Endothelial cell of umbilical vein (primary cell): ENCODE measurements around the gene MIOS. TPM values are rescaled to one million over a fixed set of nuclear protein-coding genes. Genes with fewer than 3 reads are reported as not detected.
A peak's percentile ranks its signal among the peaks of the same experiment; 100 is the strongest.

Experiments used
- BruUV-seq: library from RNA; stranded (reverse); fragments of 400-500 nt; replicated peaks from 2 replicates; lab custom pipeline; 2021; lab: Mats Ljungman, UMichigan
- CTCF ChIA-PET: fragments of 300-600, 350-600 bp; sonication (Branson Sonifier 250); formaldehyde crosslinking; loops from one replicate; lab custom pipeline; 2021; ENCODE audit warnings: antibody characterized with exemption, inconsistent platforms; lab: Charles Lee
- POLR2A ChIA-PET: fragments of 300-600, 350-600 bp; sonication (Branson Sonifier 250); formaldehyde crosslinking; loops from one replicate; lab custom pipeline; 2021; ENCODE audit warnings: antibody characterized with exemption, inconsistent platforms; lab: Charles Lee
- DNase-seq: peaks from one replicate; pipeline ENCODE4 v3.0.0-alpha.2; 2011; ENCODE audit warnings: low read depth, low spot score
- FAIRE-seq: peaks from 2 replicates; lab custom pipeline; 2011; peaks lifted over from hg19 to GRCh38; lab: Jason Lieb, UNC
- H2AFZ ChIP-seq: 2 replicates; pipeline ENCODE4 v1.6.0; 2012; ENCODE audit warnings: low read depth, low read length, control low read depth, inconsistent platforms
- H3K27ac ChIP-seq: 2 replicates; pipeline ENCODE4 v1.5.1; 2011; ENCODE audit warnings: low read depth, mild to moderate bottlenecking, control low read depth, low read length, moderate library complexity; ENCODE audit not compliant: insufficient read depth
- H3K27me3 ChIP-seq, 2 experiments: 2 replicates each; pipeline versions ENCODE4 v1.6.0 to v1.6.1; 2011; ENCODE audit warnings: low read length in 2 of 2, mixed read lengths in 1 of 2; ENCODE audit not compliant: control insufficient read depth in 2 of 2, insufficient read depth in 2 of 2
- H3K36me3 ChIP-seq, 2 experiments: 2 replicates in 1 of 2; 3 replicates in 1 of 2; pipeline ENCODE4 v1.5.1; 2011; ENCODE audit warnings: low read length in 2 of 2, mild to moderate bottlenecking in 1 of 2, moderate library complexity in 1 of 2; ENCODE audit not compliant: control insufficient read depth in 2 of 2, insufficient read depth in 2 of 2; ENCODE audit errors: extremely low read depth in 1 of 2
- H3K4me1 ChIP-seq: 3 replicates; pipeline ENCODE4 v1.5.1; 2011; ENCODE audit warnings: mild to moderate bottlenecking, low read length; ENCODE audit not compliant: control insufficient read depth, insufficient read depth; ENCODE audit errors: extremely low read depth
- H3K4me2 ChIP-seq: 2 replicates; pipeline ENCODE4 v1.6.1; 2011; ENCODE audit warnings: low read length, control low read depth, mixed read lengths; ENCODE audit not compliant: insufficient read depth
- H3K4me3 ChIP-seq, 3 experiments: fragments of 200-600 bp in 1 of 3; sonication (generic), shearing (Covaris generic) in 1 of 3; replicated peaks in 1 of 3; 2 replicates each; pipeline ENCODE4 v1.5.1; 2011 to 2016; ENCODE audit warnings: control low read depth in 3 of 3, low read length in 3 of 3, mild to moderate bottlenecking in 2 of 3, inconsistent platforms in 1 of 3, low read depth in 1 of 3, moderate library complexity in 1 of 3; ENCODE audit not compliant: insufficient read depth in 1 of 3
- H3K79me2 ChIP-seq: 2 replicates; pipeline ENCODE4 v1.6.0; 2012; ENCODE audit warnings: low read length, inconsistent platforms; ENCODE audit not compliant: control insufficient read depth, insufficient read depth
- H3K9ac ChIP-seq: replicated peaks from 2 replicates; pipeline ENCODE3; 2011; ENCODE audit warnings: low read length, control low read depth; ENCODE audit not compliant: insufficient read depth; ENCODE audit errors: extremely low read depth
- H3K9me1 ChIP-seq: replicated peaks from 3 replicates; pipeline ENCODE4 v1.6.0; 2011; ENCODE audit warnings: mild to moderate bottlenecking, low read length; ENCODE audit not compliant: control insufficient read depth, insufficient read depth; ENCODE audit errors: extremely low read depth
- H3K9me3 ChIP-seq: replicated peaks from 2 replicates; pipeline ENCODE4 v1.5.1; 2012; ENCODE audit warnings: low read length, inconsistent platforms; ENCODE audit not compliant: control insufficient read depth, insufficient read depth
- H4K20me1 ChIP-seq: replicated peaks from 2 replicates; pipeline ENCODE3; 2011; ENCODE audit warnings: mild to moderate bottlenecking, low read length; ENCODE audit not compliant: control insufficient read depth, insufficient read depth; ENCODE audit errors: extremely low read depth
- CTCF ChIP-seq, 2 donors: IDR thresholded peaks; 1 replicate in 1 of 2; 2 replicates in 1 of 2; pipeline ENCODE4 v1.5.1; 2011; ENCODE audit warnings: low read length in 2 of 2, mild to moderate bottlenecking in 2 of 2, moderate library complexity in 2 of 2, control low read depth in 1 of 2, inconsistent platforms in 1 of 2, low read depth in 1 of 2; ENCODE audit not compliant: insufficient read depth in 1 of 2; ENCODE audit errors: extremely low read depth in 1 of 2
- EZH2 ChIP-seq: IDR thresholded peaks from 2 replicates; pipeline ENCODE4 v1.6.1; 2012; ENCODE audit warnings: borderline replicate concordance, low read depth, mild to moderate bottlenecking, moderate library complexity, low read length, inconsistent platforms; ENCODE audit not compliant: severe bottlenecking
- FOS ChIP-seq: IDR thresholded peaks from 2 replicates; pipeline ENCODE4 v1.6.1; 2011; ENCODE audit warnings: mild to moderate bottlenecking, low read length, moderate library complexity, borderline replicate concordance; ENCODE audit not compliant: insufficient read depth
- GATA2 ChIP-seq: IDR thresholded peaks from 2 replicates; pipeline ENCODE4 v1.7.0; 2011; ENCODE audit warnings: low read depth, mild to moderate bottlenecking, moderate library complexity, mixed read lengths, low read length; ENCODE audit not compliant: insufficient read length, insufficient read depth
- JUN ChIP-seq: IDR thresholded peaks from 2 replicates; pipeline ENCODE4 v1.6.1; 2011; ENCODE audit warnings: borderline replicate concordance, low read depth; ENCODE audit not compliant: insufficient read length, insufficient read depth
- MAX ChIP-seq: IDR thresholded peaks from 2 replicates; pipeline ENCODE4 v1.6.1; 2011; ENCODE audit not compliant: insufficient read depth, insufficient read length
- MYC ChIP-seq: IDR thresholded peaks from one replicate; pipeline ENCODE4 v1.6.1; 2011; ENCODE audit warnings: mild to moderate bottlenecking, low read depth, low read length
- POLR2A ChIP-seq: IDR thresholded peaks from 2 replicates; pipeline ENCODE4 v1.6.1; 2012; ENCODE audit warnings: low read depth, mild to moderate bottlenecking, control low read depth, low read length
- POLR2AphosphoS5 ChIP-seq: IDR thresholded peaks from 2 replicates; pipeline ENCODE4 v1.6.1; 2012; ENCODE audit warnings: low read depth, mild to moderate bottlenecking, control low read depth, low read length, moderate library complexity; ENCODE audit not compliant: insufficient read depth
- dilution Hi-C: fragments of 300-500 bp; cut with MboI; formaldehyde crosslinking; loops from one replicate; pipeline ENCODE4 v1.15.0; 2019; ENCODE audit warnings: low sequenced_read_pairs; ENCODE audit not compliant: extremely low pct_ligation_motif_present
- intact Hi-C: fragments of 100-400 bp; cut with micrococcal nuclease; formaldehyde crosslinking; loops from one replicate; pipeline ENCODE4 v1.10.0; 2022
- polyA plus RNA-seq, 4 experiments: library from polyadenylated mRNA; depleted of rRNA in 3 of 4; stranded (reverse) in 3 of 4; unstranded in 1 of 4; fragments of >200 nt; gene quantifications; 2 replicates each; pipeline versions ENCODE4 v1.2.1 to v1.2.3, GENCODE V29; 2011 to 2012; ENCODE audit warnings: missing spikeins in 1 of 4
- total RNA-seq: library from RNA; stranded (reverse); gene quantifications from 2 replicates; pipeline ENCODE4 v1.2.3, GENCODE V29; 2021

MIOS gene
- total and polyA plus RNA-seq, 2 donors (not counting 3 experiments of a cell fraction or from before 2014, with no cell fraction given) = 8.5 to 16.8 TPM

DNA sequence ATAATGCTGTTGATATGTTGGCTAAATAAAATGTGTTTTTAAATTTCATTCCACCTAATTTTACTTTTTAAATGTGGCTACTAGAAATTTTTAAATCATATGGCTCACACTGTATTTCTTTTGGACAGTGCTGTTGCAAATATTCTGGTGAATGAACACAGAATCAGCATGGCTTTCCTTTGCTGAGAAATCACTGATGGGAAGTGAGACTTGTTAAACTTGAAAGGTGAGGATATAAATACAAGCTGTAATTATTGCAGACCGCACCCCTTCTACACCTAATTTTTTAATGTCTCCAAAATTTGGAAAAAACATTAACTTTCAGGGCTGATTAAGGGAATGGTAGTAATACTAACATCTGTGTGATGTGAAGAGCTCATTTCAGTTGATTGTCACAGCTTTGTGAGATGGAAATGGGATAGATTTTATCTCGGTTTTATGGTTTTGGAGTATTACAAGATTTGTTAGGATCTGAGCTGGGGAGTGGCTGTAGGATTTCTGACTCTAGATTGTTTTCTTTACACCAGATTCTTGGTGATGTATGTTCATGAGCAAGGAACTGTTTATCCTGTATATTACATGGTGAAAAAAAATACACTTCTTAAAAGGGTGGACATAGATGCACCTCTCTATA lies 1.3 kb downstream of the MIOS start:
- TF ChIP-seq FOS = no peak
- no peak for TF ChIP-seq GATA2
- TF ChIP-seq MYC = no peak
- no peak for TF ChIP-seq CTCF (IDR thresholded peaks at IDR 0.05; ENCODE audit: extremely low read depth in 1 of 2, insufficient read depth in 1 of 2, low read depth in 1 of 2, low read length in 2 of 2)
- TF ChIP-seq POLR2A = no peak
- no peak for TF ChIP-seq JUN
- no peak for TF ChIP-seq POLR2AphosphoS5
- TF ChIP-seq EZH2 = no peak
- TF ChIP-seq MAX = no peak
- Histone ChIP-seq H3K9me1 (no peaks in the 10 kb centered on the region), H3K4me2 (peak overlapping the region; percentile 90), H3K27ac (no peak overlapping the region), H4K20me1 (no peaks in the 10 kb centered on the region), H3K27me3 (no peaks in the 10 kb centered on the region), H3K9ac (peak overlapping the region; percentile 80), H3K4me3 (peak overlapping the region in 2 of 3 experiments; percentile 86 to 95), H3K79me2 (peaks cover 40% of the 10 kb centered on the region), H2AFZ (no peak overlapping the region), H3K4me1 (peaks cover 10% of the 10 kb centered on the region), H3K9me3 (no peaks in the 10 kb centered on the region), H3K36me3 (no peaks in the 10 kb centered on the region)
- no TSS peak for BruUV-seq
- CTCF ChIA-PET = no interaction called here
- POLR2A ChIA-PET = no interaction called here
- dilution Hi-C loops (no loop called here), intact Hi-C loops (loop anchor here (1.0 kb wide), 3 partner anchors 72 to 400 kb away; partner anchors contain the start of genes C1GALT1, GLCCI1 and UMAD1)
- FAIRE-seq = no peak
- DNase-seq = no peak
